Measurements from ENCODE around the gene ARHGEF33.

GRCh38 chr2:38898256-38898655, 8.6 kb downstream of the ARHGEF33 start:
- TF ChIP-seq CTCF (IDR thresholded peaks at IDR 0.05) (no peak), POLR2A (IDR thresholded peaks at IDR 0.05) (no peak)

Measured in testis (tissue), 2 donors.